Esophagus squamous epithelium (tissue), 4 donors: ENCODE results near the gene HP1BP3.

Source experiments
- POLR2A ChIP-seq, 4 donors: fragments of 450-650 bp; IDR thresholded peaks; one replicate each; pipeline ENCODE4 v1.6.1; 2017; ENCODE audit warnings: antibody characterized with exemption in 4 of 4, mild to moderate bottlenecking in 4 of 4, moderate library complexity in 3 of 4
- TF ChIP-seq, protein P1 (sequence below), 6 experiments: fragments of 450-650 bp in 4 of 6; fragments of 200-600 bp in 2 of 6; sonication (generic) in 2 of 6; IDR thresholded peaks; one replicate each; pipeline ENCODE4 v1.5.1; 2016 to 2019; ENCODE audit warnings: antibody characterized with exemption in 6 of 6, mild to moderate bottlenecking in 4 of 6, moderate library complexity in 4 of 6

DNA sequence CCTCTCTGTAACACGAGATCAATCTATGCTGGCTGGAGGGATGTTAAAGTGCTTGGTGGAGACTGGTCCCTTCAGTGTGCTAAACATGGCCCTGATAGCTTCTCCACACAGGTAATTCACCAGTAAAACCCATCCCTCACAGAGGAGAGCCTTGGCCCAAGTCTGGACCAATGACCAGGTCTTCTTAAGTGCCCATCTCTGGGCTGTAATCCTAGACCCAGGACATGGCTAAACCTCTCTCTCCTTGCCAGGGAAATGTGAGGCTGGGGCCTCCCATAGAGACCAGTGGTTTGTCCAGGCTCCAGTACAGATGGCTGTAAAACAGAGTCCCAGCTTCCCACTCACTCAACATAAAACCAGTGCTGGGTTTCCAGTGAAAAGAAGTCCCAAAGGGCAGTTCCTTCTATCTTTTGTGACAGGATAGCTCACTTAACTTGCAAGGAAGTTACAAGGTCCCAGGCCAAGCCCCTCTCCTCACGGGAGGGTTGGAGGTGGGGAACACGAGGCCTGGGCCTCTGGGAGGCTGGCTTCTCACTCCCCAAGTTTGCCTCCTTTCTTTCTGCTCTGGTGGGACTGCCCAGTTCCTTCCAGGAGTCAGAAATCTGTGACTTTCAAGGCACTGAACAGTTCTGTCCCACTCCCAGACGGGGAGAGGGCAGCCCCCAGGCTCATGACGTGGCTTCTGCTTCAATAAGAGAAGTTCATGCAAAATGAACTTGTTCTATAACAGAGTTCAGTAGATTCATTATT lies 67.1 kb downstream of the HP1BP3 start:
- TF ChIP-seq, protein P1, sequence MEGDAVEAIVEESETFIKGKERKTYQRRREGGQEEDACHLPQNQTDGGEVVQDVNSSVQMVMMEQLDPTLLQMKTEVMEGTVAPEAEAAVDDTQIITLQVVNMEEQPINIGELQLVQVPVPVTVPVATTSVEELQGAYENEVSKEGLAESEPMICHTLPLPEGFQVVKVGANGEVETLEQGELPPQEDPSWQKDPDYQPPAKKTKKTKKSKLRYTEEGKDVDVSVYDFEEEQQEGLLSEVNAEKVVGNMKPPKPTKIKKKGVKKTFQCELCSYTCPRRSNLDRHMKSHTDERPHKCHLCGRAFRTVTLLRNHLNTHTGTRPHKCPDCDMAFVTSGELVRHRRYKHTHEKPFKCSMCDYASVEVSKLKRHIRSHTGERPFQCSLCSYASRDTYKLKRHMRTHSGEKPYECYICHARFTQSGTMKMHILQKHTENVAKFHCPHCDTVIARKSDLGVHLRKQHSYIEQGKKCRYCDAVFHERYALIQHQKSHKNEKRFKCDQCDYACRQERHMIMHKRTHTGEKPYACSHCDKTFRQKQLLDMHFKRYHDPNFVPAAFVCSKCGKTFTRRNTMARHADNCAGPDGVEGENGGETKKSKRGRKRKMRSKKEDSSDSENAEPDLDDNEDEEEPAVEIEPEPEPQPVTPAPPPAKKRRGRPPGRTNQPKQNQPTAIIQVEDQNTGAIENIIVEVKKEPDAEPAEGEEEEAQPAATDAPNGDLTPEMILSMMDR (IDR thresholded peaks at IDR 0.05): no peak
- no peak for TF ChIP-seq POLR2A (IDR thresholded peaks at IDR 0.05)
